K562 (cell line): ENCODE results near the gene NT5C1B. TPM values are rescaled to one million over a fixed set of nuclear protein-coding genes. Genes with fewer than 3 reads are reported as not detected.

ENCODE experiments used
- ARID1B ChIP-seq: fragments of 450-650 bp; IDR thresholded peaks from 2 replicates; pipeline ENCODE4 v1.6.1; 2016; ENCODE audit warnings: antibody characterized with exemption, mild to moderate bottlenecking, inconsistent platforms
- ASH1L ChIP-seq: fragments of 450-650 bp; IDR thresholded peaks from 2 replicates; pipeline ENCODE4 v1.6.1; 2018; ENCODE audit warnings: borderline replicate concordance, mild to moderate bottlenecking, low read depth; ENCODE audit not compliant: partially characterized antibody
- CBFA2T3 ChIP-seq: fragments of 450-650 bp; IDR thresholded peaks from 2 replicates; pipeline ENCODE4 v1.6.1; 2017
- CBX1 ChIP-seq: sonication (generic); IDR thresholded peaks from 2 replicates; pipeline ENCODE4 v1.6.1; 2016; ENCODE audit warnings: antibody characterized with exemption, low read depth, mild to moderate bottlenecking
- ESRRA ChIP-seq: fragments of 450-650 bp; IDR thresholded peaks from 2 replicates; pipeline ENCODE4 v1.6.1; 2014; ENCODE audit warnings: low read depth, mild to moderate bottlenecking, moderate library complexity, borderline replicate concordance
- FOXJ2 ChIP-seq: fragments of 200-800 bp; sonication (Bioruptor generic); IDR thresholded peaks from 2 replicates; pipeline ENCODE4 v1.6.1; 2016; ENCODE audit warnings: missing genetic modification characterization, missing compliant biosample characterization
- HDAC8 ChIP-seq: fragments of 450-650 bp; IDR thresholded peaks from 2 replicates; pipeline ENCODE4 v1.6.1; 2016; ENCODE audit warnings: mild to moderate bottlenecking, missing genetic modification characterization, moderate library complexity, missing compliant biosample characterization
- HLTF ChIP-seq: fragments of 450-650 bp; IDR thresholded peaks from 2 replicates; pipeline ENCODE4 v1.6.1; 2016
- ILK ChIP-seq: fragments of 450-650 bp; IDR thresholded peaks from 2 replicates; pipeline ENCODE4 v1.6.1; 2016; ENCODE audit warnings: missing genetic modification characterization, low read depth, mild to moderate bottlenecking, missing compliant biosample characterization, moderate library complexity, borderline replicate concordance
- KDM4B ChIP-seq, 2 experiments: fragments of 450-650 bp in 1 of 2; sonication (generic) in 1 of 2; IDR thresholded peaks; 2 replicates each; pipeline ENCODE4 v1.6.1; 2016 to 2017; ENCODE audit warnings: borderline replicate concordance in 2 of 2, antibody characterized with exemption in 1 of 2, low read depth in 1 of 2, mild to moderate bottlenecking in 1 of 2
- KLF16 ChIP-seq: IDR thresholded peaks from 2 replicates; pipeline ENCODE4 v1.6.1; 2016; ENCODE audit warnings: antibody characterized with exemption
- MCM2 ChIP-seq: fragments of 450-650 bp; IDR thresholded peaks from 2 replicates; pipeline ENCODE4 v1.6.1; 2017; ENCODE audit warnings: low read depth, mild to moderate bottlenecking
- NBN ChIP-seq: fragments of 450-650 bp; IDR thresholded peaks from 2 replicates; pipeline ENCODE4 v1.6.1; 2016; ENCODE audit warnings: low read depth, mild to moderate bottlenecking
- NUFIP1 ChIP-seq: fragments of 450-650 bp; IDR thresholded peaks from 2 replicates; pipeline ENCODE4 v1.6.1; 2018; ENCODE audit not compliant: partially characterized antibody
- RNF2 ChIP-seq: sonication (generic); IDR thresholded peaks from 2 replicates; pipeline ENCODE4 v1.6.1; 2016
- SMAD3 ChIP-seq: fragments of 450-650 bp; formaldehyde crosslinking; conservative IDR thresholded peaks from 2 replicates; pipeline ENCODE4 v1.4.0; 2020; ENCODE audit warnings: mild to moderate bottlenecking
- SMARCE1 ChIP-seq: fragments of 450-650 bp; IDR thresholded peaks from 2 replicates; pipeline ENCODE4 v1.7.1; 2016; ENCODE audit warnings: mild to moderate bottlenecking
- SRSF3 ChIP-seq: fragments of 200-400 bp; formaldehyde crosslinking; IDR thresholded peaks from 2 replicates; pipeline ENCODE4 v1.6.1; 2016; ENCODE audit warnings: mild to moderate bottlenecking, low read length, moderate library complexity; ENCODE audit not compliant: insufficient read depth
- STAG1 ChIP-seq: sonication (generic); formaldehyde crosslinking; IDR thresholded peaks from 2 replicates; pipeline ENCODE4 v1.5.0; 2020; ENCODE audit warnings: missing genetic modification reagents, borderline replicate concordance
- TBP ChIP-seq: optimal IDR thresholded peaks from 2 replicates; pipeline ENCODE3; 2011; ENCODE audit warnings: low read depth, low read length, improper control_type of control experiment
- TCF7 ChIP-seq: sonication (generic); IDR thresholded peaks from 2 replicates; pipeline ENCODE4 v1.6.1; 2016; ENCODE audit warnings: antibody characterized with exemption, borderline replicate concordance
- ZFP30 ChIP-seq: fragments of 250-450 bp; sonication (Bioruptor Pico); IDR thresholded peaks from 2 replicates; pipeline ENCODE4 v1.8.0; 2022; ENCODE audit warnings: moderate library complexity, mild to moderate bottlenecking, inconsistent platforms, borderline replicate concordance
- ZNF124 ChIP-seq: sonication (generic); formaldehyde crosslinking; IDR thresholded peaks from 2 replicates; pipeline ENCODE4 v1.8.1; 2022; ENCODE audit warnings: missing genetic modification reagents
- ZNF140 ChIP-seq: fragments of 250-450 bp; sonication (Bioruptor Pico); IDR thresholded peaks from 2 replicates; pipeline ENCODE4 v1.8.0; 2021; ENCODE audit warnings: moderate library complexity, mild to moderate bottlenecking, inconsistent platforms
- ZNF263 ChIP-seq: sonication (generic); formaldehyde crosslinking; IDR thresholded peaks from 2 replicates; pipeline ENCODE4 v1.8.0; 2022; ENCODE audit warnings: mild to moderate bottlenecking, missing genetic modification reagents, borderline replicate concordance
- ZNF695 ChIP-seq: fragments of 450-650 bp; formaldehyde crosslinking; IDR thresholded peaks from 2 replicates; pipeline ENCODE4 v1.4.0; 2020; ENCODE audit warnings: mild to moderate bottlenecking, moderate library complexity
- ZNF717 ChIP-seq: fragments of 250-450 bp; sonication (Bioruptor Pico); IDR thresholded peaks from 2 replicates; pipeline ENCODE4 v1.5.0; 2021
- ZNF785 ChIP-seq: fragments of 250-450 bp; sonication (Bioruptor Pico); IDR thresholded peaks from 2 replicates; pipeline ENCODE4 v1.4.0; 2020; ENCODE audit warnings: mild to moderate bottlenecking
- polyA plus RNA-seq, 8 experiments: library from polyadenylated mRNA; depleted of rRNA in 4 of 8; stranded (reverse) in 5 of 8; unstranded in 3 of 8; fragments of >200 nt; fragmentation: Nextera tagmentation in 2 of 8; fragmentation: Illumina TruSeq in 1 of 8; extraction: Ambion mirVana in 2 of 8; extraction: Trizol in 1 of 8; gene quantifications; 2 replicates each; pipeline versions ENCODE4 v1.2.1 to v1.2.3, GENCODE V29; 2011 to 2014; ENCODE audit warnings: inconsistent platforms in 1 of 8, missing spikeins in 1 of 8
- total RNA-seq, 7 experiments: library from RNA; depleted of rRNA in 6 of 7; stranded (reverse); fragments of >200 nt in 6 of 7; fragmentation: Illumina TruSeq in 2 of 7; extraction: Trizol in 2 of 7; gene quantifications; 2 replicates each; pipeline versions ENCODE4 v1.2.1 to v1.2.3, GENCODE V29; 2011 to 2021; ENCODE audit warnings: low replicate concordance in 1 of 7
- TF ChIP-seq, protein P1 (sequence below): sonication (generic); formaldehyde crosslinking; IDR thresholded peaks from 2 replicates; pipeline ENCODE4 v1.8.0; 2022; ENCODE audit warnings: mild to moderate bottlenecking, missing genetic modification reagents, borderline replicate concordance
- TF ChIP-seq, protein P2 (sequence below): fragments of 450-650 bp; formaldehyde crosslinking; IDR thresholded peaks from 2 replicates; pipeline ENCODE4 v1.4.0; 2022; ENCODE audit warnings: missing genetic modification characterization

The NT5C1B gene
- total and polyA plus RNA-seq, 9 of the 15 experiments (the other 6 are each of a cell fraction or from before 2014, with no cell fraction given): 0.07 TPM; not detected in 8

DNA sequence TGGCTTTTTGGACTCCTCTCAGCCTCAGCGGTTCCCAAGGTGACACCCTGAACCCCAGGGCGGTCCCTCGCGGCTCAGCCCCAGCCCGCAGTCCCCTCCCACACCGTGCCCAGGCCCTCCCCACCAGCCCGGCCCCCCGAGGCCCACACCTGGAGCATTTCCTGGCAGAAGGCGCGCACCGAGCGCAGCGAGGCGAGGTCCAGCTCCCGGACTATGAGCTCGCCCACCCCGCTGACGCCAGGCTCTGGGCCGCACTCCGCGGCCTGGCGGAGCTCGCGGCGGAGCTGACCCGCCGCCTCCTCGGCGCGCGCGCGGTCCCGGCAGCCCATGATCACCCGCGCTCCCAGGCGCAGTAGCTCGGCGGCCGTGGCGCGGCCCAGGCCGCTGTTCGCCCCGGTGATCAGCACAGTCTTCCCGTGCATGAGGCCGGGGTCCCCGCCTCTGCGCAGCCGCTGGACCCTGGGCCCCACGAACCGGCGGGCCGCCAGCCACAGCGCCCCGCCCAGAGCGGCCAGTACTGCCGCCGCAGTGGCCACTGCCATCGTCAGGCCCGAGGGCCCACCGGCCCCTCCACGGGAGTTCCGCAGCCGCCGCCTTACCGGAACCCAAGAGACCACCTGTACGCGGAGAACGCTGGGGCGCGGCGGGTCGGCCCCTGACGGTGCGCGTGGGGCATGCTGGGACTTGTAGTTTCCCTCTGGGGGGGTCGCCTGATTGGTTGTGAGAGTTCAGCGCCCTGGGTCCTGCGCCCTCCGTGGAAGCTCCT lies 29.2 kb downstream of the NT5C1B start, which contains the start of gene RDH14 (continued):
- TF ChIP-seq, protein P1, sequence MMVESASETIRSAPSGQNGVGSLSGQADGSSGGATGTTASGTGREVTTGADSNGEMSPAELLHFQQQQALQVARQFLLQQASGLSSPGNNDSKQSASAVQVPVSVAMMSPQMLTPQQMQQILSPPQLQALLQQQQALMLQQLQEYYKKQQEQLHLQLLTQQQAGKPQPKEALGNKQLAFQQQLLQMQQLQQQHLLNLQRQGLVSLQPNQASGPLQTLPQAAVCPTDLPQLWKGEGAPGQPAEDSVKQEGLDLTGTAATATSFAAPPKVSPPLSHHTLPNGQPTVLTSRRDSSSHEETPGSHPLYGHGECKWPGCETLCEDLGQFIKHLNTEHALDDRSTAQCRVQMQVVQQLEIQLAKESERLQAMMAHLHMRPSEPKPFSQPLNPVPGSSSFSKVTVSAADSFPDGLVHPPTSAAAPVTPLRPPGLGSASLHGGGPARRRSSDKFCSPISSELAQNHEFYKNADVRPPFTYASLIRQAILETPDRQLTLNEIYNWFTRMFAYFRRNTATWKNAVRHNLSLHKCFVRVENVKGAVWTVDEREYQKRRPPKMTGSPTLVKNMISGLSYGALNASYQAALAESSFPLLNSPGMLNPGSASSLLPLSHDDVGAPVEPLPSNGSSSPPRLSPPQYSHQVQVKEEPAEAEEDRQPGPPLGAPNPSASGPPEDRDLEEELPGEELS (CRISPR knock-in tag): 0 out of 2 replicates have a peak, but pooled peaks have one; percentile 23
- TF ChIP-seq RNF2 (no peak), SMARCE1 (no peak), SRSF3 (no peak), FOXJ2 (no peak), TCF7 (no peak), ZNF695 (CRISPR knock-in tag) (no peak), TBP (no peak), ZNF124 (CRISPR knock-in tag) (no peak), SMAD3 (CRISPR knock-in tag) (no peak), ILK (tag) (no peak), NUFIP1 (no peak), HLTF (no peak), STAG1 (CRISPR knock-in tag) (no peak), ZNF785 (CRISPR knock-in tag) (no peak), ESRRA (0 out of 2 replicates have a peak, but pooled peaks have one; percentile 13), KDM4B (IDR thresholded peaks at IDR 0.05; ENCODE audit: borderline replicate concordance in 2 of 2, low read depth in 1 of 2) (no peak), ASH1L (no peak), KLF16 (no peak), ARID1B (no peak), ZFP30 (CRISPR knock-in tag) (no peak), HDAC8 (tag) (no peak), ZNF717 (CRISPR knock-in tag) (no peak), ZNF263 (peak; percentile 41; the same call in 1 of the 2 replicates), ZNF140 (no peak), CBX1 (no peak; the same call in 1 of the 2 replicates), MCM2 (no peak), CBFA2T3 (no peak), NBN (no peak)
- TF ChIP-seq, protein P2, sequence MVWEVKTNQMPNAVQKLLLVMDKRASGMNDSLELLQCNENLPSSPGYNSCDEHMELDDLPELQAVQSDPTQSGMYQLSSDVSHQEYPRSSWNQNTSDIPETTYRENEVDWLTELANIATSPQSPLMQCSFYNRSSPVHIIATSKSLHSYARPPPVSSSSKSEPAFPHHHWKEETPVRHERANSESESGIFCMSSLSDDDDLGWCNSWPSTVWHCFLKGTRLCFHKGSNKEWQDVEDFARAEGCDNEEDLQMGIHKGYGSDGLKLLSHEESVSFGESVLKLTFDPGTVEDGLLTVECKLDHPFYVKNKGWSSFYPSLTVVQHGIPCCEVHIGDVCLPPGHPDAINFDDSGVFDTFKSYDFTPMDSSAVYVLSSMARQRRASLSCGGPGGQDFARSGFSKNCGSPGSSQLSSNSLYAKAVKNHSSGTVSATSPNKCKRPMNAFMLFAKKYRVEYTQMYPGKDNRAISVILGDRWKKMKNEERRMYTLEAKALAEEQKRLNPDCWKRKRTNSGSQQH (CRISPR knock-in tag): no peak
